Left ventricle myocardium inferior (tissue), 1 donor: Measurements from ENCODE around the gene PDE10A. TPM values are rescaled to one million over a fixed set of nuclear protein-coding genes. Genes with fewer than 3 reads are reported as not detected.
"Not testable (repeated sequence)": the region's sequence is repeated elsewhere in the genome, so short reads cannot be mapped to it uniquely, and the experiment has no call there.

ENCODE experiments used
- DNase-seq: peaks from one replicate; pipeline ENCODE4 v3.0.0-alpha.2; 2020
- H3K27ac ChIP-seq: fragments of 200-600 bp; replicated peaks from 2 replicates; pipeline ENCODE4 v1.8.0; 2021
- H3K27me3 ChIP-seq: fragments of 200-600 bp; 2 replicates; pipeline ENCODE4 v1.8.0; 2021; ENCODE audit warnings: low read depth
- H3K36me3 ChIP-seq: fragments of 200-600 bp; 2 replicates; pipeline ENCODE4 v1.8.0; 2021
- H3K4me1 ChIP-seq: fragments of 200-600 bp; 2 replicates; pipeline ENCODE4 v1.8.0; 2021
- H3K4me3 ChIP-seq: fragments of 200-600 bp; 2 replicates; pipeline ENCODE4 v1.8.0; 2021; ENCODE audit warnings: mild to moderate bottlenecking, moderate library complexity
- H3K9me3 ChIP-seq: fragments of 200-600 bp; replicated peaks from 2 replicates; pipeline ENCODE4 v1.8.0; 2021
- CTCF ChIP-seq: fragments of 200-600 bp; IDR thresholded peaks from 2 replicates; pipeline ENCODE4 v1.8.0; 2021; ENCODE audit warnings: antibody characterized with exemption, mild to moderate bottlenecking, borderline replicate concordance
- intact Hi-C: fragments of 100-400 bp; cut with micrococcal nuclease; formaldehyde crosslinking; loops from one replicate; pipeline ENCODE4 v1.11.0; 2022
- total RNA-seq: library from RNA; stranded (reverse); fragmentation: NEBNext Ultra II Directional; extraction: Animal tissue kit (Norgen Biotek cat#: 25700); gene quantifications from one replicate; pipeline ENCODE4 v1.2.1, GENCODE V29; 2021
- donor health status: DM: no; HTN: yes; CAD: no; lungs with severe emphysema.

PDE10A gene
- total RNA-seq, 1 donor from 2014 or later = 12.2 TPM

- intact Hi-C loops = no loop called here
- H3K36me3 ChIP-seq = no peaks in the 10 kb centered on the region
- TF ChIP-seq CTCF = no peak
These were observed 96.8 kb downstream of the PDE10A start for GRCh38 chr6:165566088-165566828.

GRCh38 chr6:165562421-165563090 is 100.5 kb downstream of the PDE10A start:
- Histone ChIP-seq H3K4me1 (peaks cover 4% of the 10 kb centered on the region), H3K4me3 (no peak overlapping the region), H3K27ac (no peak overlapping the region), H3K9me3 (peaks cover 22% of the 10 kb centered on the region), H3K36me3 (no peaks in the 10 kb centered on the region), H3K27me3 (no peaks in the 10 kb centered on the region)
- intact Hi-C loops = no loop called here
- no peak for DNase-seq
- no peak for TF ChIP-seq CTCF

More at GRCh38 chr6:165566088-165566828, 96.8 kb downstream of the PDE10A start:
- no peak overlapping the region for H3K27ac ChIP-seq
- peaks cover 15% of the 10 kb centered on the region for H3K4me1 ChIP-seq
- peaks cover 15% of the 10 kb centered on the region for H3K9me3 ChIP-seq
- no peak overlapping the region for H3K4me3 ChIP-seq
- no peak for DNase-seq
- H3K27me3 ChIP-seq = no peaks in the 10 kb centered on the region

GRCh38 chr6:165559632-165560031 is 103.4 kb downstream of the PDE10A start:
- Histone ChIP-seq H3K4me1 (peaks cover 10% of the 10 kb centered on the region), H3K27ac (no peak overlapping the region), H3K36me3 (no peaks in the 10 kb centered on the region), H3K4me3 (no peak overlapping the region), H3K27me3 (no peaks in the 10 kb centered on the region), H3K9me3 (peaks cover 7% of the 10 kb centered on the region)
- no peak for TF ChIP-seq CTCF
- no peak for DNase-seq
- intact Hi-C loops = no loop called here

GRCh38 chr6:165558097-165558496 is 104.9 kb downstream of the PDE10A start:
- intact Hi-C loops, H3K4me3 ChIP-seq, H3K27me3 ChIP-seq, H3K27ac ChIP-seq, H3K9me3 ChIP-seq, DNase-seq, H3K36me3 ChIP-seq: not testable (repeated sequence)
- peaks cover 19% of the 10 kb centered on the region for H3K4me1 ChIP-seq

GRCh38 chr6:165557674-165558073 is 105.4 kb downstream of the PDE10A start:
- Histone ChIP-seq H3K9me3 (peaks cover 7% of the 10 kb centered on the region), H3K36me3 (no peaks in the 10 kb centered on the region), H3K4me3 (no peak overlapping the region), H3K27me3 (no peaks in the 10 kb centered on the region), H3K27ac (no peak overlapping the region), H3K4me1 (peaks cover 24% of the 10 kb centered on the region)
- TF ChIP-seq CTCF = no peak
- DNase-seq = no peak
- intact Hi-C loops = no loop called here

- intact Hi-C loops = no loop called here
- H3K27me3 ChIP-seq = no peaks in the 10 kb centered on the region
- H3K36me3 ChIP-seq = no peaks in the 10 kb centered on the region
- TF ChIP-seq CTCF = no peak
- H3K4me1 ChIP-seq = peaks cover 38% of the 10 kb centered on the region
- DNase-seq = no peak
- no peak overlapping the region for H3K27ac ChIP-seq
- H3K4me3 ChIP-seq = no peak overlapping the region
- peaks cover 7% of the 10 kb centered on the region for H3K9me3 ChIP-seq
These were observed 106.8 kb downstream of the PDE10A start for GRCh38 chr6:165556116-165556843.

- H3K9me3 ChIP-seq, H3K27me3 ChIP-seq, intact Hi-C loops, DNase-seq, H3K36me3 ChIP-seq, H3K4me3 ChIP-seq, H3K27ac ChIP-seq: not testable (repeated sequence)
- peaks cover 41% of the 10 kb centered on the region for H3K4me1 ChIP-seq
These were observed 108.4 kb downstream of the PDE10A start for GRCh38 chr6:165554644-165555043.
